GOT3 (cell line): ENCODE measurements around the gene MAP3K5.
A peak's percentile ranks its signal among the peaks of the same experiment; 100 is the strongest.

Experiments
- DNase-seq: peaks from one replicate; lab custom pipeline; 2025; ENCODE audit warnings: mixed read lengths; lab: John Stamatoyannopoulos, UW

The MAP3K5 gene

DNA sequence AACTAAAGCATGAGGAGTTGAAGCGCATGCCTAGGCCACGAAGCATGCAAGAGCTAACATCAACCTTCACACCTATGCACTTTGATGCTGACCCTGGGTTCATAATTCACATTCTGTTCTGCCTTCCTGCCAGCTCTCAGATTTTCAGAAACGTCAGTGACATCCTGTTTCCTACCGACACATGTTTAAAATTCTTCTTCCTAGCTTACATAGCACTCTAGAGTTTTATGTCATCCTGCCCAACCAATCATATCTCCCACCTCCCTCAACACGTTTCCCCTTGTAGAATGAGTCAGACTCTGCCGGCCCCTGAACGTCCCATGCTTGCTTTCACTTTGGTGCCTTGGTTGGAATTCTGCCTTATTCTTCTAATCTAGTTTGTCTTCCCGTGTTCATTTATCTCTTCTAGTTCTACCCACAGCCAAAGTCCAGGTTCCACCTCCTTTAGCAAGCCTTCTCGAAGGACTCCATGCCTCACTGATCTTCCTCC is 144.9 kb downstream of the MAP3K5 start:
- DNase-seq, result no peak

DNA sequence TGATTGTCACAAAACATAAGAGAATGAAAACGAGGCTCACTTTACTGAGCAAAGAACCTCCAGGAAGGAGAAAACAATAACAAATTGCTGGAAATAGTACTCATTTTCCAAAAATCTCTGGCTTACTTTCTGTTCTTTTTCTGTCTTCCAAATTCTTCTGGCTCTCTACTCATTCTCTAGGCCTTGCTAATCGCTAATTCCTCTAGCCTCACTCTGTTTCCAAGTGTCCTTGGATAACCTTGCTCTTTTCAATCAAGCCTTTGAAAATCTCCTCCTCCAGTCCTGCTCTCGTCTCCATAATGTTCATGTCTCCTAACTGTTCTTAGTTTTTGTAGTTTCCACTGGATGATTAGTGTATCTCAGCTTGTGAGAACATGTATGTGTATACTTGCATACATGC is 145.9 kb downstream of the MAP3K5 start:
- no peak for DNase-seq

DNA sequence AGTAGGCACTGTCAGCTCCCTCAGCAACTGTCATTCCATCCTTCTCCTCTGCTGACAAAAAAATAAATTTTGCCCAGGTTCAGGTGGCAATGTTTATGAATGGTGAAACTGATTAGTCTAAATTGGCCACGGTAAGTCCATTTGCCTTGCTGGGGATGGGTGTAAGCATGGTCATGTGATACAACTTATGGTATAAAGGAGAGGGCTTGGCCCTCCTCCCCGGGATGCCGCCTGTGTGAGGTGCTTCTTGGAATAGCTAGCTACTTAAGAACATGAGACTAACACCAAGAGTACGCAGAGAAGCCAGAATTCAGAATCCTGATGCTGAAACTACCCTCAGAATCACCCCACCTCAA is 147.7 kb downstream of the MAP3K5 start:
- no peak for DNase-seq

DNA sequence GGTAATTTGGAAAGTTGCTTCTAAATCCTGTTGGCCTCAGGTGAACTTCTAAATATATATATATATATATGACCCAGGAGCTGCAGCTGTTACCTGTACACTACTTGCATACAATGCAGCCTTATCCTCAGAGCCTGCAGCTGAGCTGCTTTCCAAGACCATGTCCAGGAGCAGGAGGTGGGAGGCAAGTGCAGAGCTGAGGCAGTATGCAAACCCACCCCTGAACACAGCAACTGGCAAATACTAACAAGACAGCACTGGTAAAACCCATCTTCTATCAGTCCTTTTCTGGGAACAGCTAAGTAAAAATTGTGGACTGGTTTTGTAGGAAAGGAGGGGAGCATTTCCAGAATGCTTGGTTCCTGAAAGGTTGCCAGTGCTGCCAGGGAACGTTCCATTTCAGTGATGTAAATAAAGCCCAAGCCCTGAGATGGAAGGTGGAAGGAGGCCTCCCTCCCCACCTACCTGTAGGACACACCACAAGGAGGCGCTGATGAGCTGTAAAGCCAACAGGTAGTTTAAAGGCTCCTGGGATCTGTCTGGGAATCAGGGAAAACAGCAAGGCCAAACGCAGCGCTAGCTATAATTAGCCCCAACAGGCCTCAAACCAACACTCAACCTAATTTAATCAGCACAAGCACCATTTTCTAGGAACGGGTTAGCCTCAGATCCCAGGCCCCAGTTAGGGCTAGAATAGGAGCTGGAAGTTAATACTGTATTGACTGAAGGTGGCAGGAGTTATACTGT is 148.3 kb downstream of the MAP3K5 start:
- peak; percentile 10 for DNase-seq

DNA sequence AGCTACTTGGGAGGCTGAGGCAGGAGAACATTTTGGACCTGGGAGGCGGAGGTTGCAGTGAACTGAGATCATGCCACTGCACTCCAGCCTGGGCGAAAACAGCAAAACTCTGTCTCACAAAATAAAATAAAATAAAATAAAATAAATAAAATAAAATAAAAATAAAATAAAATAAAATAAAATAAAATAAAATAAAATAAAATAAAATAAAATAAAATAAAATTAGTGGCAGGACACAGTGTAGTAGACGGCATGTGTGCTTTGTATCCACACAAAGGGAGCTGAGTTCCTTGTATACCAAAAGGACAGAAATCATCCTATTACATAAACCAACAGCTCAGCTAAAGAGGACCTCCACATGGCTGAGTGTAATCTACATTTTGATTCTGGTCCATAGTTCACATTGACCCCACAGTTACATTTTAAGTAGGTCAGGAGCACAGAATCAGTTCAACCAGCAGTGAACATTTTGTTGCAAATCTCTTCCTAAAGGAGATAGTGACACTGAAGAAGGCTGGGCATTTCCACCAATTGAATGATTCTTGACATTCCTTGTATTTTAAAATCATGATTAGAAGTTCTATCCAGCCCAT is 150.3 kb downstream of the MAP3K5 start:
- no peak for DNase-seq

DNA sequence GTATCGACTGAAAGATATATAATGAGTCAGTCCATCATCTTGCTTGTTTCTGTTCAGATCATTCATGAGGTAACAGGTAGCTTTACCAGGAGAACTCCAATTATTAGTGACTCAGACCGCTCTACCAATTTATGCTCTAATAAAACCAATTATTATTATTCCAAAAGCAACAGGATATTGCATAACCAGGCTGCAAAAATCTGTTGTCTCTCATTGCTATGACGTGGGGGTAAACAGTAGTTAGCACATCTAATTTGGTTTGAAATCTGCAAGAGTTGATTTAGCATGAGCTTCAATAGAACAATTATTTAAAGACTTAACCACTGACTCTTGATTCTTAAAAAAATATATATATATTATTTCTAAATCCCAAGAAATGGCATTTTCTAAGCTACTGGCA is 151.1 kb downstream of the MAP3K5 start:
- no peak for DNase-seq

DNA sequence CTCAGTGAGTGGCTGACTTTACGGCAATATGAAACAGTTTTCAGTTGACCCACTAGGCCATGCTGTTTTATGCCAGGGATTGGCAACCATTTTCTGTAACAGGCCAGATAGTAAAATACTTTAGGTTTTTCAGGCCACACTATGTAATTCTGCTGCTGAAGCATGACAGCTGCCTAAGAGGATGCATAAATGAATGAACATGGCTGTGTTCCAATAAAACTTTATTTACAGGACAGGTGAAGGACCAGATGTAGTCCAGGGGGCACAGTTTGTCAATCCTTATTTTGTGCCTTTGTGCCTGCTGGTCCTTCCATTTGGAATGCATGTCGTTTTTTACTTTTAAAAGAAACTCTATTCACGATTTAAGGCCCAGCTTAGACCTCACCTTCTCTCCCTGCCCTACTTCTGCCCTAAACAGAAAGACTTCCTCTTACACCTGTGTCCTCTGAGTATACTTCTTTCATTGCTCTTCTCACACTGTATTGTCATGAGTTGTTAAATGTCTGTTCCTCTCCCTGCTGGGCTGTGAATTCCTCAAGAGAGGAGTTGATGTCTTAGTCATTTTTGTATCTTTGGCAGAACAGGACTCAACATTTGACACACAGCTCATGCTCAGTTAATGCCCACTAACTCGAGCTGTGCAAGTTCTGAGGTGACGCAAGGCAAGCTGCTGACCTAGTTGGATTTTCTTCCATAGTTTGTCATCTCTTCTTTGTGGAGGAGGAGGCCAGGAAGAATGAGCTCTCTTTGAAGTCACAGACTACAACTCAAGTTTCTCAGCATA is 152.0 kb downstream of the MAP3K5 start:
- no peak for DNase-seq

DNA sequence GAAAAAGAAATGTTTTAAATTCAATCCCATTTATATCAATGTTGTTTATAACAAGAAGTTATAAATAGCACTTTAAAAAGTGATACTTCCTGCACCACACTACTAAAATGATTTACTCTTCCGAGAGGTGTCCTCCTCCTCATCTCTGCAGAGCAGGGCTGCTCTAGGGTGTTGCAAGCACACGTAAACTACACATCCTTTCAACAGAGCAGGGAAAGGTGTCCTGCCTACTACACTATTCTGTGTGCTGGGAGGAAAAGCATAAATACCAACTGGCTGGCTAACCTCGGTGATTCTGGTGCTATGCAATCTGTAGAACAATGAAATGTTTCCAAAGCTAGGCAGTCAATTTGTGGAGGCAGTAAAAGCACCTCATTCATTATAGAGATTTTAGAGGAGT is 152.6 kb downstream of the MAP3K5 start:
- no peak for DNase-seq

DNA sequence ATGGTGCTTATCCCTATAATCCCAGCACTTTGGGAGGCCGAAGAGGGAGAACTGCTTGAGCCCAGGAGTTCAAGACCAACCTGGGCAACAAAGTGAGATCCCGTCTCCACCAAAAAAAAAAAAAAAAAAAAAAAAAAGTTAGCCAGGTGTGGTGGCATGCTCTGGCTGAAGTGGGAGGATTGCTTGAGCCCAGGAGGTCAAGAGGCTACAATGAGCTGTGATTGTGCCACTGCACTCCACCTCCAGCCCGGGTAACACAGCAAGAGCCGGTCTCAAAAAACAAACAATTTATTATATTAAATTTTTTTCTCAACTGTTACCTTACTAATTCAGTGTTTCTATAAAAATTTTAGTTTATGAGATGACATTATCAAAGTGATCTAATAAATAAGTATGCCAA is 156.7 kb downstream of the MAP3K5 start:
- no peak for DNase-seq

DNA sequence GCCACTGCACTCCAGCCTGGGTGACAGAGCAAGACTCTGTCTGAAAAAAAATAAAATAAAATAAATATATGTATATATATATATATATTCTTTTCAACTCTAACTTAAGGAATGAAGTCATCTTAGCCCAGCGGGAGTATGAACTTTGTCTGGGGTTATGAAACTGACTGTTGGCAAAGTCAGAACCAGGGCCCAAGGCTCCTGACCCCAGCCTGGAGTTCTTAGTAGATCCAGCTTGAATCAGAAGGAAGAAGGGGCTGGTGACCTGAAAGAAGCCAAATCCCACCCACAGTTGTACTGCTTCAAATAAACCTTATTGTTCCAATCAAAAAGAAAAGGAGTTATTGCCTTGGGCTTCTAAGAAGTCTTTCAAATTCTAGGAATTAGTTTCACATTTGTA is 158.9 kb downstream of the MAP3K5 start:
- no peak for DNase-seq

DNA sequence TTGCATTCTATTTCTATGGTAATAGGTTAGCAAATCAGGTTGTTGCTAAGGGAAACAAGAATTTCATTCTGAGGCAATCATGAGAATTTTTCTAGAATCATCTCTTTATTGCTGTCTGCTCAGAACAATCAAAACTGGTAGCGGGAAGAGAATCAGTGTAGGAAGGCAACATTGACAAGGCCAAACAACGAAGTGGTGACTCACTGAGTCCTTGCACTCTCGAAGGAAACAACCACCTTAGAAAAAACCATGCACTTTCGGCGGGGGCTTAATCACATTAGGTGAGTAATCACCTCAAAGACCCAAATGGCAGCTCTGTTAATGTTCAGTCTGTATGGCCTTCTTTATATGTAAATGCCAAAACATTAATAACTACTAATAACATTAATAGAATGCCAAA is 163.3 kb downstream of the MAP3K5 start:
- no peak for DNase-seq

DNA sequence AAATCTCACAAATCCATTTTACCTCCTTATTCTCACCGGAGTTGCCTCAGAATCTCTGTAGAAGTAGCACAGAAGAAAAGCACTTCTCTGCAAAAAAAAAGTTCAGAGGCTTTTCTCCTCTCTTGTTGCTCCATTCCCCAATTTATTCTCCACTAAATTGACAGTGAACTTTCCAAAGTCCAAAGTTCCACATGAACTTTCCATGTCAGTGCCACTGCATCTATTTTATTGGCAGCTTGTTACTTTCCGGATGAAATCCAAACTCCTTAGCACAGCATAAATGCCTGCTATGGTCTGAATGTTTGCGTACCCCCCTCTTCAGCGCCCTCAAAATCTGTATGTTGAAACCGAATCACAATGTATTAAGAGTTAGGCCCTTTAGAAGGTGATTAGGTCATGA is 165.1 kb downstream of the MAP3K5 start:
- DNase-seq, result no peak

DNA sequence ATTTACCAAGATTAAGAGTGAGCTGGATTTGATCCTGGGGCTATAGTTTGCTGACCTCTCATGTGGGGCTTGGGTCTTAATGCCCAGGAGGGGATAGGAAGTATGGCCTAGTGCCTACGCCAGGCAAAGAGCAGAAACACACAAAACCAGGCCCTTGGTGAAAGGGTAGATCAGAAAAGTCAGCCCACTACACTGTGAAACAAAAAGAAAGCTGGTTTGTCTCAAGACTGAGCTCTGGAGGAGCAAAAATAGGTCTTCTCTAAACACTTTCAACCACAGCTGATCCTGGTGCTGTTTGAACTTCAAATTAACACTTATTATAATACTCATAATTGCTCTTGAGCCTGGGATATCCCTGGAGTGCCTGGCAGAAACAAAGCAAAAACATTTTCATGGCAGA is 167.0 kb downstream of the MAP3K5 start:
- DNase-seq, result no peak

DNA sequence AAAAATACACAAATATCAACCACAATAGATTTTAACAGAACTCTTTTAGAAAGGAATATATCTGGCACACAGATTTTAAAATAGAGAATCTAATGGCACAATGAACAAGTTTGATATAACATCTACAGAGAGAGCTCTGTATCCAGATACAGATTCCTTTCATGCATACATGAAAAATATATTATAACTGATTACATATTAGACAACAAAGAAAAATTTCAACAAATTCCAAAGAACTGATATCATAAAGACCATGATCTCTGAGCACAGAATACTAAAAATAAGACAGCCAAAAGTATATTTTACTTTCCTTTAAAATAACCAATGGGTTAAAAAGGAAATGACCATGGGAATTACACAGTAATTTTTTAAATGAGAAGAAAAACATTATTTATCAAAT is 167.9 kb downstream of the MAP3K5 start:
- DNase-seq, result no peak

DNA sequence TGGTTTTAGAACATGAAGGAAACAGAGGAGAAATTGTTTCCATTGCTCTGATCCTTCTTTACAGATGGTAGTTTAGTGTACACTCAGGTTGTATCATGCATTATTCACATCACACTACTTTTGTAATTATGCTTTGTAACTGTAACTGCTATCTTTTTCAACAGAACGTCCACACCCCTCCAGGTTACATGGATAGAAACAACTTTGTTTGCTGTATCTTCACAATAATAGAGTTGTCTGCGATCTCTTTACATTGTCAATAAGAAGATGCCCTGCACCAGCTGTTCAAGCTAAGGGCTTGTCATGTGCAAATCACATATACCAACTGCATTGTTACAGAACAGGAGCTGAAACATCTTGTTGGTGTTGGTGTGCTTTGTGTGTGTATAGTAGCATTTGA is 174.2 kb downstream of the MAP3K5 start:
- DNase-seq, result no peak

DNA sequence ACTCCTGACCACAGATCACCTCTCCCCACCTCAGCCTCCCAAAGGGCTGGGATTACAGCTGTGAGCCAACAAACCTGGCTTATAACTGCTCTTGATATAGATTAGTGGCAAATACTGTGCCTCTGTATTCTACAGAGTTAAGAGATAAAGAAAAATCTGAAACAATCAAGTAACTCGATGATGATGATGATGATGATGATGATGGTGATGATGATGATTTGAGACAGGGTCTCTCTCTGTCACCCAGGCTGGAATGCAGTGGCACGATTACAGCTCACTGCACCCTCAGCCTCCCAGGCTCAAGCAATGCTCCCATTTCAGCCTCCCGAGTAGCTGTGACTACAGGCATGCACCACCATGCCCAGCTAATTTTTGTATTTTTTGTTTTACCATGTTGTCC is 175.8 kb downstream of the MAP3K5 start:
- no peak for DNase-seq

DNA sequence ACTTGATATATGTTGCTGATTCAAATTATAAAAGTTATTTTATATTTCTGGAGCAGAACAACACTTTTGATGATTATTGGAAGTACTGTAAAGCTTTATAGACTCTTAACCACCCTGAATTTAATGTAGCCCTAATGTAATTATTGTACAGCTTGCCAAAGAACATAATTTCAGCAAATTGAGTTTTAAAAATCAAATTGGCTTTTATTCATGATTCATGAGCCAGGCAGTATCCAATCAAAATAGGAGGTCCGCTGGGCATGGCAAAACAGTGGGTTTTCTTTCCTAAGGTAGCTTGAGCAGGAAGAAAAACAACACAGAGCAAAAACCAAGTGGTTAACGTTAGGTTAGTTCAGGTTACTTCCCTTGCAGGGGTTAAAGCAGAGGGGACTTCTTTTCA is 177.3 kb downstream of the MAP3K5 start:
- DNase-seq, result no peak

DNA sequence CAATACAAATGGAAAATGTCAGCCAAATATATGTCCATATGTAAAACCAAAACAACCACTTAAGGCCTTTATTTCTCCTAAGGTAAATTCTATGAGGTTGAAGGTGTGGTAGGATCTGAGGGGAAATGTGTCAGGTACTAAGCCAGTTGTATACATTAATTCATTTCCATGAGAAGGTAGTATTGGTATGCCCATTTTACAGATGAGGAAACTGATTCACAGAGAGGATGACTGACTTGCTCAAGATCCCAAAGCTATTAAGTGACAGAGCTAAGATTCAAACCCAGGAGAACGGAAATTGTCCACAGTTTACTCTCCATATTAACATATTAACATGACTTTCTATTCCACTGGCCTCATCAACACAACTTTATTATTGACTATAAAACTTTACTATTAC is 177.9 kb downstream of the MAP3K5 start:
- DNase-seq, result no peak

DNA sequence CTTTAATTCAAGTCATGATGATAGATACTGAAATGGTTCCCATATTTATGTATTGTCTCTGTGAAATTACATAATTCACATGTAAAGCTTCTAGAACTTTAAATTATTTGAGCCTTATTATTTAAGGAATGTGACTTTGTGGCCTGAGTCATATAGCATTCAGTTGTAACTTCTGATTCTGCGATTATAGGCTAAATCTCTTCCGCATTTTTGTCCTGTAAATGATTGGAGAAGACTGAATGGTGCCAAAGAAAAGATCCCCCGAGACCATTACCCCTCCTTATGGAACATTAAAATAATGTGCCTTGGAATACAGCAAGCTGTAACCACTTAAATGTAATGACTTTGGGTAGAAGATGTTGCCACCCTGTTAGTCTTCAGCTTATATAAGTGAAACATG is 178.8 kb downstream of the MAP3K5 start:
- DNase-seq, result no peak

DNA sequence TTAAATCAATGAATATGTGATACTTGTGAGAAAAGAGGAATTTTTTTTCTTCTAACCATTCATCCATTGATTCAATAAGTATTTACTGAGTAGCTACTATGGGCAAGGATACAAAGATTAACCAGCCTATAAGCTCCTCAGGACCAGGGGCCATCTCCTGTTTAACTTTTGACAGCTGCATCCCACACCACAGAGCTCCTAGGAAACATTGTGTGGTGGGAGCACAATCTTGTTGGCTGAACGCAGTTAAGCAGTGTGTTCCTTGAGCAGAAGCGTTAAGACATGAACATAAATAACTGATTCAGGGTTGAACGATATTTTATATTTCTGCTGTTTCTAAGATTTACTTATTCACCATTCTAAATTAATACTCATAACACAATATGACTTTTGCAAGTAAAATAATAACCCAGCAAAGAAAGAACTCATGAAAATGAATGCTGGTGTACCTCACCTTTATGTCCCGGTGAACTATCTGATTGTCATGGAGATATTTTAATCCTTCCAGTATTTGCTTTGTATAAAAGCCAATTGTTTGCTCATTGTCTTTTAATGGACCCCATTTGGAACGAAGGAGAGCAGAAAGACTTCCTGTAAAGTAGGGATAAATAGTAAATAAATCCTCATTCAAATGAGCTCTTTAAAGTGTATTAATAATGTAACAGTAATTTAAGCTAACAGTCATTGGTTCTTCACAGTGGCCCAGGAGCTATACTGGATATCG is 179.4 kb downstream of the MAP3K5 start:
- DNase-seq, result no peak

DNA sequence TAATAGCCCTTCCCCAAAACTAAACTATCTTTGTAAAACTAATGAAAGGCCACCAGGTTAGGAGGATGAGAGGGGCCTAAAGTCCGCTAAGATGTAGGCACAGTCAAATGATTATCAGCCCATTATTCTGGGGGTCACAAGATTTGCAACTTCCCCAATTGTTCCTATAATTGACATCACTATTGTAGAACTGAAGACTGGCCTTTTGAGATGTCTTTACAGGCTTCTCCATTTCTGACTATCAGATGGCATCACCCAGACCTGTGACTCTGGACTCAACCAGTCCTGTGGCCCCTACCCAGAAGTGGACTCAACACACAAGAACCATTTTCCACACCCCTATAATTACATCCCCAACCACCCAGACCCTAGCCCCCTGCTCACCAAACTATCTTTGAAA is 180.5 kb downstream of the MAP3K5 start:
- no peak for DNase-seq

DNA sequence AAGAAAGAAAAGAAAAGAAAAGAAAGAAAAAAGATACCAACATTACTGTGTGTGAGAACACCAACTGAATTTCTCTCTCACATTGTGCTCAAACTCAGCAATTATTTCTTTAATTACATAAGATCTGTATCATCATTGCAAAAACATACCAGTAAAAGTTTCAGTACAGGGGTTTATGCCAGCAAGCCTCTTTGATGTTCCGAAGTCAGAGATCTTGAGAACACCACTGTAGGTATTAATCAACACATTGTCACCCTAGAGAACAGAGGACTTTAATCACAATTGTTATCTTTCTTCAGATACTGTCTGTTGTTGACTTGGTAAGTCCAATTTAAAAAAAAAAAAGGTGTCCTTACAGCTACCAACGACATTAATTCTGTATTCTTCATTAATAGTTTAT is 181.1 kb downstream of the MAP3K5 start:
- DNase-seq, result no peak
